ENCODE data around the gene GDI2.

Gene GDI2

DNA sequence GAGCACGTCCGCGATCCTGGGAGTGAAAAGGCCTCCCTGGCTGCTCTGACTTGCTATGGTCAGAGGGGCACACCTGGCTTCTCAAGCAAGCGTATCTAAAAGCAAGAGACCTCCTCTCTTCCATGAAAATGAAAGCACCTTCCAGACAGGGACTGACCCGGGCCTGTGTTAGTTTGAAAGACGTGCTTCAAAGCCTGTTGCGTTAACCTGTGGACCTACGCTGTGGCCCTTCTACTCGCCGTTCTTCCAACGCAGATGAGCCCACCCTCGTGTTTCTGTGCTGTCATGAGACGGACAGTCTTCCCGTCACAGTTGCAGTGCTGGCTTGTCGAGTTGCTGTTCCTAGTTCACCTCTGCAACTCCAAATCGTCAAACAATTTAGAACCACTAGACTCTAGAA, 15.5 kb upstream of the GDI2 start:
- TF ChIP-seq SIN3A (IDR thresholded peaks at IDR 0.05; ENCODE audit: borderline replicate concordance, insufficient read depth, low read length) (no peak), POLR2AphosphoS5 (IDR thresholded peaks at IDR 0.05; ENCODE audit: low read depth, low read length) (no peak), FOXP2 (optimal IDR thresholded peaks at IDR 0.05; ENCODE audit: borderline replicate concordance, extremely low read depth, extremely low read length, insufficient read depth) (no peak), TAF1 (IDR thresholded peaks at IDR 0.05; ENCODE audit: borderline replicate concordance, insufficient read depth, low read length) (no peak), REST (IDR thresholded peaks at IDR 0.05; ENCODE audit: insufficient read depth in 1 of 2, low read depth in 2 of 2, low read length in 2 of 2) (no peak)

DNA sequence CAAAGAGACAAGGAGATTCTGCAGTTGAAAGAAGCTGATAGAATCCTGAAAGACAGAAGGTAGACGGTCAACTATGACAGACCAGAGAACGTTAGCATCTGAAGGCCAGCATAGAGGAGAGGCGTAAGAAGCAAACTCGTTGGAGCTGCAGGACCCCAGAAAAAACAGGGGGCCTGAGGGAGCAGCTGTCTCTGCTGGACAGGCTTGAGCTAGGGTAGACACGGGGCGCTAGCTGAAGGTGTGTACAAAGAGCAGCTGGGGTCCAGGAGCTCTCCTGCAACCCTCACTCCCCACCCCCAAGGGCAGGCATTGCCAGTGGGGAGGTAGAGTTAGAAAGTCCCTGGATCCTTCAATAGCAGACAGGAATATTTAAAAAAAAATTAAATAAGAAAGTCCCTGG, 14.6 kb upstream of the GDI2 start:
- TF ChIP-seq TAF1 (IDR thresholded peaks at IDR 0.05; ENCODE audit: borderline replicate concordance, insufficient read depth, low read length) = no peak
- TF ChIP-seq FOXP2 (optimal IDR thresholded peaks at IDR 0.05; ENCODE audit: borderline replicate concordance, extremely low read depth, extremely low read length, insufficient read depth) = no peak
- no peak for TF ChIP-seq POLR2AphosphoS5 (IDR thresholded peaks at IDR 0.05; ENCODE audit: low read depth, low read length)
- TF ChIP-seq REST (IDR thresholded peaks at IDR 0.05; ENCODE audit: insufficient read depth in 1 of 2, low read depth in 2 of 2, low read length in 2 of 2) = no peak
- no peak for TF ChIP-seq SIN3A (IDR thresholded peaks at IDR 0.05; ENCODE audit: borderline replicate concordance, insufficient read depth, low read length)

GRCh38 chr10:5818894-5819293, 5.7 kb upstream of the GDI2 start:
- TF ChIP-seq SIN3A (IDR thresholded peaks at IDR 0.05; ENCODE audit: borderline replicate concordance, insufficient read depth, low read length) = no peak
- no peak for TF ChIP-seq TAF1 (IDR thresholded peaks at IDR 0.05; ENCODE audit: borderline replicate concordance, insufficient read depth, low read length)
- TF ChIP-seq POLR2AphosphoS5 (IDR thresholded peaks at IDR 0.05; ENCODE audit: low read depth, low read length) = no peak
- no peak for TF ChIP-seq FOXP2 (optimal IDR thresholded peaks at IDR 0.05; ENCODE audit: borderline replicate concordance, extremely low read depth, extremely low read length, insufficient read depth)
- TF ChIP-seq REST (IDR thresholded peaks at IDR 0.05; ENCODE audit: insufficient read depth in 1 of 2, low read depth in 2 of 2, low read length in 2 of 2) = no peak

GRCh38 chr10:5818048-5818331, 4.8 kb upstream of the GDI2 start:
- TF ChIP-seq REST (IDR thresholded peaks at IDR 0.05; ENCODE audit: insufficient read depth in 1 of 2, low read depth in 2 of 2, low read length in 2 of 2) = no peak
- TF ChIP-seq TAF1 (IDR thresholded peaks at IDR 0.05; ENCODE audit: borderline replicate concordance, insufficient read depth, low read length) = no peak

DNA sequence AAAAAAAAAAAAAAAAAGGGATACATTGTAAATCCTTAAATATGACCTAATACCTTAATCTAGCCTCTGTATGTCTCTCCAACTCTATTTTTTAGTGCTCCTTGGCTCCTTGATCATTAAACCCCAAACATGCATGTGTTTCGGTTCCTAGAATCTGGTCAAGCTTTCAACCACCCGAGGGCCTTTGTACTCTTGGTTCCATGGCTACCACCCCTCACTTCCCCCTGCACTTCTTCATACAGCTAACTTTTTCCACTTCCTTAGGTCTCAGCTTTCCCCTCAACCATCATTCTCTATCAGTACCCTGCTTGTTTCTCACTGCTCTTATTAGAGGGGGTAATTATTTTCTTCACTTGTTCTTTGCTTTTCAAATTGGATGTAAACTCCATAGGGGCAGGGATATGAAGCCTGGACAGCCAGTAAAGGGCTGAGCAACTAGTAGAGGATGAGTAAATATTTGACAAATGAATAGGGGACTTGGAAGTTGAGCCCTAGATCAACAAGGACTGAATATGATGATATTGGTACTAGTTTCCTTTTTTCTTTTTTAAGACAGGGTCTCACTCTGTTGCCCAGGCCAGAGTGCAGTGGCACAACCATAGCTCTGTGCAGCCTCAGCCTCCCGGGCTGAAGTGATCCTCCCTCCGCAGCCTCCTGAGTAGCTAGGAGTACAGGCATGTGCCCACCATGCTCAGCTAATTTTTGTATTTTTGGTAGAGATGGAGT, 4.3 kb upstream of the GDI2 start:
- no peak for TF ChIP-seq TAF1 (IDR thresholded peaks at IDR 0.05; ENCODE audit: borderline replicate concordance, insufficient read depth, low read length)
- no peak for TF ChIP-seq REST (IDR thresholded peaks at IDR 0.05; ENCODE audit: insufficient read depth in 1 of 2, low read depth in 2 of 2, low read length in 2 of 2)
